ENCODE data around the gene NKX2-8.
"Not testable (repeated sequence)": the region's sequence is repeated elsewhere in the genome, so short reads cannot be mapped to it uniquely, and the experiment has no call there.

Gene NKX2-8

GRCh38 chr14:36553656-36554260 is 28.7 kb downstream of the NKX2-8 start:
- no peaks in the 10 kb centered on the region for H3K9me3 Mint-ChIP-seq
- peaks cover 3% of the 10 kb centered on the region for H3K4me1 Mint-ChIP-seq
- no peak overlapping the region for H3K4me3 Mint-ChIP-seq
- H3K27ac Mint-ChIP-seq, result no peak overlapping the region
- H3K27me3 Mint-ChIP-seq, result peaks cover 2% of the 10 kb centered on the region
- ATAC-seq (ENCODE audit: low read depth) (no peak), DNase-seq (ENCODE audit: low spot score in 2 of 2) (no peak)
- H3K36me3 Mint-ChIP-seq, result no peaks in the 10 kb centered on the region

- H3K4me1 Mint-ChIP-seq, result no peaks in the 10 kb centered on the region
- H3K4me3 Mint-ChIP-seq, result no peak overlapping the region
Observed at GRCh38 chr14:36550899-36551298, 31.5 kb downstream of the NKX2-8 start.

GRCh38 chr14:36544280-36544679 is 38.1 kb downstream of the NKX2-8 start:
- H3K27me3 Mint-ChIP-seq; H3K36me3 Mint-ChIP-seq; DNase-seq (ENCODE audit: low spot score in 2 of 2); H3K4me1 Mint-ChIP-seq; H3K27ac Mint-ChIP-seq; H3K9me3 Mint-ChIP-seq; H3K4me3 Mint-ChIP-seq; ATAC-seq (ENCODE audit: low read depth): not testable (repeated sequence)

More at GRCh38 chr14:36550899-36551298, 31.5 kb downstream of the NKX2-8 start:
- Mint-ChIP-seq H3K9me3 (no peaks in the 10 kb centered on the region), H3K36me3 (no peaks in the 10 kb centered on the region), H3K27ac (no peak overlapping the region), H3K27me3 (peaks cover 4% of the 10 kb centered on the region)
- DNase-seq (ENCODE audit: low spot score in 2 of 2), result no peak
- ATAC-seq (ENCODE audit: low read depth), result no peak

DNA sequence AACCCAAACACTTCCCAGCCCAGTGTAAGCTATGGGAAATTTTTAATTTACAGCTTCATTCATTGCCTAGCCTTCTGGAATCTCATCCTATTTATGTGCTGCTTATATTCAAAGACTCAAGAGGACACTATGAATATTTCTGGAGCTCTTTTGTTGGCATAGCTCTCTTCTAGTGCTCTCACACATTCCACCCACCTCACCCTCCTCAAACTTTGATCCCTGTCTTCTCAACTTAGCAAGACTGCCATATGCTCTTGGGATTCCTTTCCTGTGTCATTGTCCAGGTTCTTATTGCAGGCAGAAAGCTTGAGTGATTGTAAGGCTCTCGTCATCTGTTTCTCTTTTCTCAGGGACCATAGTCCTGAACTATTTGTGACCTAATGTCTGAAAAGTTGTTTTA is 44.4 kb downstream of the NKX2-8 start:
- ATAC-seq (ENCODE audit: low read depth) (no peak), DNase-seq (ENCODE audit: low spot score in 2 of 2) (no peak)
- Mint-ChIP-seq H3K4me1 (no peaks in the 10 kb centered on the region), H3K9me3 (peaks cover 13% of the 10 kb centered on the region), H3K27me3 (no peaks in the 10 kb centered on the region), H3K4me3 (no peak overlapping the region), H3K36me3 (no peaks in the 10 kb centered on the region), H3K27ac (no peak overlapping the region)

Measured in memory B cell (primary cell).